Panc1 (cell line): ENCODE measurements around the gene KCNAB1. TPM values are rescaled to one million over a fixed set of nuclear protein-coding genes. Genes with fewer than 3 reads are reported as not detected.

Experiments used
- ATAC-seq: fragments of 200-7000 bp; cut with Tn5 transposase; 2 replicates; pipeline ENCODE4 v1.9.1; 2020; ENCODE audit warnings: mild to moderate bottlenecking, moderate library complexity
- BruUV-seq: library from RNA; stranded (reverse); fragments of 400-500 nt; replicated peaks from 2 replicates; lab custom pipeline; 2021; lab: Mats Ljungman, UMichigan
- CTCF ChIA-PET: fragments of 300-600 bp; sonication (Branson Sonifier 250); formaldehyde crosslinking; loops from one replicate; lab custom pipeline; 2022; ENCODE audit warnings: antibody characterized with exemption; lab: Charles Lee
- POLR2A ChIA-PET: fragments of 300-600 bp; sonication (Branson Sonifier 250); formaldehyde crosslinking; loops from one replicate; lab custom pipeline; 2022; ENCODE audit warnings: antibody characterized with exemption; lab: Charles Lee
- DNase-seq: peaks from one replicate; pipeline ENCODE4 v3.0.0-alpha.2; 2010; ENCODE audit warnings: low read depth, low spot score
- H3K27ac ChIP-seq: 2 replicates; pipeline ENCODE4 v1.5.1; 2011; ENCODE audit warnings: mild to moderate bottlenecking, low read length, inconsistent platforms
- H3K27me3 ChIP-seq: fragments of 200-500 bp; sonication (Bioruptor generic); 2 replicates; pipeline ENCODE4 v1.6.0; 2014; ENCODE audit warnings: low read length, inconsistent platforms; ENCODE audit not compliant: control insufficient read depth, insufficient read depth
- H3K36me3 ChIP-seq: fragments of 200-500 bp; sonication (Bioruptor generic); 2 replicates; pipeline ENCODE4 v1.5.1; 2014; ENCODE audit warnings: inconsistent platforms, mild to moderate bottlenecking, low read length, moderate library complexity; ENCODE audit not compliant: control insufficient read depth, insufficient read depth
- H3K4me1 ChIP-seq: 2 replicates; pipeline ENCODE4 v1.5.1; 2011; ENCODE audit warnings: inconsistent platforms, mild to moderate bottlenecking, low read length, moderate library complexity; ENCODE audit not compliant: control insufficient read depth, insufficient read depth
- H3K4me3 ChIP-seq, 2 experiments: 2 replicates each; pipeline ENCODE4 v1.5.1; 2011 to 2012; ENCODE audit warnings: low read depth in 2 of 2, low read length in 2 of 2, mild to moderate bottlenecking in 2 of 2, inconsistent platforms in 1 of 2, moderate library complexity in 1 of 2
- H3K9me3 ChIP-seq: fragments of 200-500 bp; sonication (Bioruptor generic); 2 replicates; pipeline ENCODE4 v1.5.1; 2014; ENCODE audit warnings: low read depth, mild to moderate bottlenecking, inconsistent platforms, low read length, moderate library complexity; ENCODE audit not compliant: control insufficient read depth, insufficient read depth
- POLR2AphosphoS5 ChIP-seq: IDR thresholded peaks from 2 replicates; pipeline ENCODE4 v1.6.1; 2012; ENCODE audit warnings: mild to moderate bottlenecking, low read depth, low read length, moderate library complexity
- REST ChIP-seq, 2 experiments: IDR thresholded peaks; 2 replicates each; pipeline ENCODE4 v1.6.1; 2011 to 2012; ENCODE audit warnings: low read depth in 2 of 2, control low read depth in 1 of 2, low read length in 1 of 2, mild to moderate bottlenecking in 1 of 2, moderate library complexity in 1 of 2; ENCODE audit not compliant: insufficient read depth in 1 of 2
- SIN3A ChIP-seq: IDR thresholded peaks from 2 replicates; pipeline ENCODE4 v1.6.1; 2012; ENCODE audit warnings: low read depth, mild to moderate bottlenecking, low read length, moderate library complexity, borderline replicate concordance; ENCODE audit not compliant: insufficient read depth
- TCF7L2 ChIP-seq: IDR thresholded peaks from 2 replicates; pipeline ENCODE4 v1.6.1; 2011; ENCODE audit warnings: mild to moderate bottlenecking, low read depth, low read length, inconsistent platforms
- in situ Hi-C: cut with HindIII; loops from 2 replicates; pipeline ENCODE4 v1.10.0; 2016; ENCODE audit warnings: low sequenced_read_pairs, low pct_unique_long_range_greater_than_20kb
- intact Hi-C: fragments of 100-400 bp; cut with micrococcal nuclease; formaldehyde crosslinking; loops from one replicate; pipeline ENCODE4 v1.10.0; 2022; ENCODE audit not compliant: unreplicated experiment
- total RNA-seq: library from RNA; stranded (reverse); gene quantifications from one replicate; pipeline ENCODE4 v1.2.1, GENCODE V29; 2021; ENCODE audit not compliant: unreplicated experiment
- TF ChIP-seq, protein P1 (sequence below): fragments of 450-650 bp; IDR thresholded peaks from 2 replicates; pipeline ENCODE4 v1.5.1; 2017; ENCODE audit warnings: mild to moderate bottlenecking

Gene KCNAB1
- total RNA-seq, 1 experiment from 2014 or later: not detected

DNA sequence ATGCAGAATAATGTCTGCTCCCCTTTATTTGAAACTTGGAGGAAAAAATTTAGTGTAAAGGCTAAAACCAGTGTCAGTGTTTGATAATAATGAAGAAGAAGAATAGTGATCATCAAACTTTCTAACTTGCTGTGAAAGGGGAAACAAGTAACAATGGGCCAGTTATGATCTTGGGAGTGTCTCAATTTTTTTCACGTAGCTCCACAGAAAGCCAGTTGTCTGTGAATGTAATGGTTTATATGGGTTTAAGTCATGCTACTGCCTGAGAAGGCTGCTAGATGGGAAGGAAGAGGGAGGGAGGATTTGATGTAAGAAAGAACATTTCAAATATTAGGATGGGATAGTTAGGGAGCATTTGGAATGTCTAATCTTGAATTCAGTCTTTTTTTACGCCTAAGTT, 455.7 kb downstream of the KCNAB1 start:
- CTCF ChIA-PET: no interaction called here

DNA sequence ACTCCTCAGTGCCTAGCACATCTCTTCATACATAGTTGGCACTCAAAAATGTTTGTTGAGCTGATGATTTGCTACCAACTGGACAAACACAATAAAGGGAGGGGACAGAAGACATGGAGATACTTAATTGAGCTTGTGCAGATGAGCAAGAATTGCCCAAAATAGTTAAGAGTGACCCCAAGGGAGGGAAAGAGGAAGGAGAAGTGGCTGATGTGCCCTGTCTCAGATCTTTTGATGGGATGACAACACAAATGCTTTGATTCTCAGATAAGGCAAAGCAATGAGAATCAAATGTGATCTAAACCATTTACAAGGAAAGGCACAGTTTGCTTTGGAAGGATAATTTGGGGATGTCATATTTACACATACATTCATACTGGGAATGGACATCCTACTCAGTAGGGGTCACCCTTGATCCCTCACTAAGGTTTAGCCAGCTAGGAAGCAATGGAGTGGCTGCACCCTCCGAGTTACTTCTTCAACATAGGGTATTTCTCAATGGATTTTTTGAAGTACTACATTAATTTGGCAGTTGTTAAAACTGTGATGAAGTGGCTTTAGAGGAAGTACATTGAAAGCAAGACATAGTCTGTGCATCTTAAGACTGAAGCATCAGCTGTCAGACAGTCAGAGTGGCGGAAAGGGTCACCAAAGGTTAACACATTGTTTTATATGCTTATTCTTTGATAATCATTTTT, 456.4 kb downstream of the KCNAB1 start:
- in situ Hi-C loops (no loop called here), intact Hi-C loops (no loop called here)
- Histone ChIP-seq H3K4me1 (no peaks in the 10 kb centered on the region), H3K27me3 (peaks cover 10% of the 10 kb centered on the region; the same call in 1 of the 2 replicates), H3K36me3 (no peaks in the 10 kb centered on the region; the same call in 1 of the 2 replicates), H3K9me3 (no peaks in the 10 kb centered on the region), H3K27ac (no peak overlapping the region), H3K4me3 (no peak overlapping the region)
- TF ChIP-seq POLR2AphosphoS5 (no peak), SIN3A (no peak), TCF7L2 (no peak), REST (IDR thresholded peaks at IDR 0.05; ENCODE audit: insufficient read depth in 1 of 2, low read depth in 2 of 2, low read length in 1 of 2) (no peak)
- TF ChIP-seq, protein P1, sequence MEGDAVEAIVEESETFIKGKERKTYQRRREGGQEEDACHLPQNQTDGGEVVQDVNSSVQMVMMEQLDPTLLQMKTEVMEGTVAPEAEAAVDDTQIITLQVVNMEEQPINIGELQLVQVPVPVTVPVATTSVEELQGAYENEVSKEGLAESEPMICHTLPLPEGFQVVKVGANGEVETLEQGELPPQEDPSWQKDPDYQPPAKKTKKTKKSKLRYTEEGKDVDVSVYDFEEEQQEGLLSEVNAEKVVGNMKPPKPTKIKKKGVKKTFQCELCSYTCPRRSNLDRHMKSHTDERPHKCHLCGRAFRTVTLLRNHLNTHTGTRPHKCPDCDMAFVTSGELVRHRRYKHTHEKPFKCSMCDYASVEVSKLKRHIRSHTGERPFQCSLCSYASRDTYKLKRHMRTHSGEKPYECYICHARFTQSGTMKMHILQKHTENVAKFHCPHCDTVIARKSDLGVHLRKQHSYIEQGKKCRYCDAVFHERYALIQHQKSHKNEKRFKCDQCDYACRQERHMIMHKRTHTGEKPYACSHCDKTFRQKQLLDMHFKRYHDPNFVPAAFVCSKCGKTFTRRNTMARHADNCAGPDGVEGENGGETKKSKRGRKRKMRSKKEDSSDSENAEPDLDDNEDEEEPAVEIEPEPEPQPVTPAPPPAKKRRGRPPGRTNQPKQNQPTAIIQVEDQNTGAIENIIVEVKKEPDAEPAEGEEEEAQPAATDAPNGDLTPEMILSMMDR: no peak
- ATAC-seq (no peak), DNase-seq (no peak)
- no TSS peak for BruUV-seq
- CTCF ChIA-PET: no interaction called here
- POLR2A ChIA-PET: interaction anchor here (0.6 kb wide), 1 partner anchor 12 kb away, joined by 4 read pairs; no protein-coding TSS in a partner anchor

More for the DNA sequence above, 455.7 kb downstream of the KCNAB1 start:
- DNase-seq (no peak), ATAC-seq (no peak)
- intact Hi-C loops (no loop called here), in situ Hi-C loops (no loop called here)
- Histone ChIP-seq H3K27ac (no peak overlapping the region), H3K27me3 (peaks cover 14% of the 10 kb centered on the region), H3K4me1 (no peaks in the 10 kb centered on the region), H3K9me3 (no peaks in the 10 kb centered on the region), H3K36me3 (no peaks in the 10 kb centered on the region; the same call in 1 of the 2 replicates), H3K4me3 (no peak overlapping the region)
- TF ChIP-seq SIN3A: no peak
- no peak for TF ChIP-seq POLR2AphosphoS5
- TF ChIP-seq, protein P1: no peak
- TF ChIP-seq TCF7L2: no peak
- TF ChIP-seq REST (IDR thresholded peaks at IDR 0.05; ENCODE audit: insufficient read depth in 1 of 2, low read depth in 2 of 2, low read length in 1 of 2): no peak
- no TSS peak for BruUV-seq
- POLR2A ChIA-PET: no interaction called here
